ENCODE measurements around the gene E2F3. TPM values are rescaled to one million over a fixed set of nuclear protein-coding genes. Genes with fewer than 3 reads are reported as not detected.

Gene E2F3
- total and polyA plus RNA-seq, 2 donors (not counting 1 experiment from before 2014, with no cell fraction given), result 4.1 to 12.3 TPM

DNA sequence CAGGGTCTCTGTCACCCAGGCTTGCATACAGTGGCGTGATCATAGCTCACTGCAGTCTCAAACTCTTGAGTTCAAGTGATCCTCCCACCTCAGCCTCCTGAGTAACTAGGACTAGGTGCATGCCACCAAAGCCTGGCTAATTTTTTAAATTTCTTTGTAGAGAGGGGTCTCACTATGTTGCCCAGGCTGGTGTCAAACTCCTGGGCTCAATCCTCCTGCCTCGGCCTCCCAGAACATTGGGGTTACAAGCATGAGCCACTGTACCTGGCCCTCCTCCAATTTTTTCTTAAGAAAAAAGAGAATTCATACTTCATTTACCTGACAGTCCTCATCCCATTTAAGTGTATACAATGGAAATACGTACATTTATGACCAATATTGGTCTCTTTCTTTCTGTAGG is 37.9 kb downstream of the E2F3 start:
- H3K4me3 ChIP-seq (replicated peaks in 1 of 4; ENCODE audit: control extremely low read depth in 1 of 4, insufficient read depth in 1 of 4, low read depth in 3 of 4, low read length in 4 of 4), result no peak overlapping the region
- H3K4me2 ChIP-seq (ENCODE audit: extremely low read depth, insufficient read depth, low read length), result no peak overlapping the region
- H3K27ac ChIP-seq (ENCODE audit: insufficient read depth, low read length), result no peak overlapping the region
- peaks cover 39% of the 10 kb centered on the region for H3K79me2 ChIP-seq (ENCODE audit: control insufficient read depth, insufficient read depth, low read length)
- no peaks in the 10 kb centered on the region for H3K9me3 ChIP-seq (ENCODE audit: control insufficient read depth, insufficient read depth, low read depth, low read length)
- H4K20me1 ChIP-seq (ENCODE audit: control insufficient read depth, extremely low read depth, insufficient read depth, low read length), result no peaks in the 10 kb centered on the region
- no peaks in the 10 kb centered on the region for H3K36me3 ChIP-seq (ENCODE audit: control insufficient read depth, insufficient read depth, low read length)
- no peak for DNase-seq (ENCODE audit: low read depth in 2 of 2)
- no peaks in the 10 kb centered on the region for H3K27me3 ChIP-seq (ENCODE audit: control insufficient read depth, insufficient read depth, low read length)
- H2AFZ ChIP-seq (ENCODE audit: low read length), result no peak overlapping the region
- H3K9ac ChIP-seq (ENCODE audit: insufficient read depth, low read length), result no peak overlapping the region
- H3K4me1 ChIP-seq (ENCODE audit: control insufficient read depth, extremely low read depth, insufficient read depth, low read length), result no peaks in the 10 kb centered on the region
- no peak for TF ChIP-seq EZH2 (IDR thresholded peaks at IDR 0.05; ENCODE audit: low read length, missing control alignments)
- TF ChIP-seq, protein P1, sequence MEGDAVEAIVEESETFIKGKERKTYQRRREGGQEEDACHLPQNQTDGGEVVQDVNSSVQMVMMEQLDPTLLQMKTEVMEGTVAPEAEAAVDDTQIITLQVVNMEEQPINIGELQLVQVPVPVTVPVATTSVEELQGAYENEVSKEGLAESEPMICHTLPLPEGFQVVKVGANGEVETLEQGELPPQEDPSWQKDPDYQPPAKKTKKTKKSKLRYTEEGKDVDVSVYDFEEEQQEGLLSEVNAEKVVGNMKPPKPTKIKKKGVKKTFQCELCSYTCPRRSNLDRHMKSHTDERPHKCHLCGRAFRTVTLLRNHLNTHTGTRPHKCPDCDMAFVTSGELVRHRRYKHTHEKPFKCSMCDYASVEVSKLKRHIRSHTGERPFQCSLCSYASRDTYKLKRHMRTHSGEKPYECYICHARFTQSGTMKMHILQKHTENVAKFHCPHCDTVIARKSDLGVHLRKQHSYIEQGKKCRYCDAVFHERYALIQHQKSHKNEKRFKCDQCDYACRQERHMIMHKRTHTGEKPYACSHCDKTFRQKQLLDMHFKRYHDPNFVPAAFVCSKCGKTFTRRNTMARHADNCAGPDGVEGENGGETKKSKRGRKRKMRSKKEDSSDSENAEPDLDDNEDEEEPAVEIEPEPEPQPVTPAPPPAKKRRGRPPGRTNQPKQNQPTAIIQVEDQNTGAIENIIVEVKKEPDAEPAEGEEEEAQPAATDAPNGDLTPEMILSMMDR (conservative IDR thresholded peaks at IDR 0.05 in 1 of 2, IDR thresholded peaks at IDR 0.05 in 1 of 2; ENCODE audit: low read depth in 1 of 2, low read length in 2 of 2), result no peak

DNA sequence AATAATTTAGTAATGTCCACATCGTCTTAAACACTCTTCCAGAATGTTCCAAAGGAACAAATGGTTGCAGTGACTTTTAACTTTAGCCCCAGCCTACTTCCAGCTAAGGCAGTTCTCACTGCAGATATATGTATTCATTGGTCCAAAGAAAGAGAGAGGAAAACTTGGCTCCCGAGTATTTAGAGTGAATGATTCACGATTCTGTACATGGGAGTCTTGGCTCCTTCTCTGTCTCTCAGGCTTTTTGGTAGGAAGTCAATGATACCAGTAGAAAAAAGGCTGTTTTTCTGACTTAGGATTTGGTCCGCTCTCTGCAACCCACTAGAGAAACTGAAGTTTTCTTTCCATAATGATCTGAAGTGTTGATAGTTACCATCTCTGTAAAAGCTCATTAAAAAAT is 38.6 kb downstream of the E2F3 start:
- Histone ChIP-seq H3K36me3 (ENCODE audit: control insufficient read depth, insufficient read depth, low read length) (no peaks in the 10 kb centered on the region), H2AFZ (ENCODE audit: low read length) (no peak overlapping the region), H3K9ac (ENCODE audit: insufficient read depth, low read length) (no peak overlapping the region), H3K4me3 (replicated peaks in 1 of 4; ENCODE audit: control extremely low read depth in 1 of 4, insufficient read depth in 1 of 4, low read depth in 3 of 4, low read length in 4 of 4) (no peak overlapping the region), H3K27me3 (ENCODE audit: control insufficient read depth, insufficient read depth, low read length) (no peaks in the 10 kb centered on the region), H3K4me1 (ENCODE audit: control insufficient read depth, extremely low read depth, insufficient read depth, low read length) (no peaks in the 10 kb centered on the region), H4K20me1 (ENCODE audit: control insufficient read depth, extremely low read depth, insufficient read depth, low read length) (no peaks in the 10 kb centered on the region), H3K4me2 (ENCODE audit: extremely low read depth, insufficient read depth, low read length) (no peak overlapping the region), H3K9me3 (ENCODE audit: control insufficient read depth, insufficient read depth, low read depth, low read length) (no peaks in the 10 kb centered on the region), H3K27ac (ENCODE audit: insufficient read depth, low read length) (no peak overlapping the region), H3K79me2 (ENCODE audit: control insufficient read depth, insufficient read depth, low read length) (peaks cover 40% of the 10 kb centered on the region)
- TF ChIP-seq EZH2 (IDR thresholded peaks at IDR 0.05; ENCODE audit: low read length, missing control alignments), result no peak
- TF ChIP-seq, protein P1 (conservative IDR thresholded peaks at IDR 0.05 in 1 of 2, IDR thresholded peaks at IDR 0.05 in 1 of 2; ENCODE audit: low read depth in 1 of 2, low read length in 2 of 2), result no peak
- DNase-seq (ENCODE audit: low read depth in 2 of 2), result no peak

DNA sequence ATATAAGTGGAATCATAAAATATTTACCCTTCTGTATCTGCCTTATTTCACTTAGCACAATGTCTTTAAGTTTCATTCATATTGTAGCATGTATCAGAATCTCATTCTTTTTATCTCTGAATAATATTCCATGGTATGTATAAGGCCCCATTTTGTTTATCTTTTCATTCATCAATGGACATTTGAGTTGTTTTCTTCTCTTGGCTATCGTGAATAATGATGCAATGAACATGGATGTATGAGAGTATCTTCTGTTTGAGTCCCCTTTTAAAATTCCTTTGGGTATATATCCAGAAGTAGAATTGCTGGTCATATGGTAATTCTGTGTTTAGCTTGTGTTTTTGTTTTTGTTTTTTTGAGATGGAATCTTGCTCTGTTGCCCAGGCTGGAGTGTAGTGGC is 39.6 kb downstream of the E2F3 start:
- Histone ChIP-seq H3K36me3 (ENCODE audit: control insufficient read depth, insufficient read depth, low read length) (no peaks in the 10 kb centered on the region), H3K4me2 (ENCODE audit: extremely low read depth, insufficient read depth, low read length) (no peak overlapping the region), H3K4me1 (ENCODE audit: control insufficient read depth, extremely low read depth, insufficient read depth, low read length) (no peaks in the 10 kb centered on the region), H2AFZ (ENCODE audit: low read length) (no peak overlapping the region), H3K4me3 (replicated peaks in 1 of 4; ENCODE audit: control extremely low read depth in 1 of 4, insufficient read depth in 1 of 4, low read depth in 3 of 4, low read length in 4 of 4) (no peak overlapping the region), H3K27me3 (ENCODE audit: control insufficient read depth, insufficient read depth, low read length) (no peaks in the 10 kb centered on the region), H3K27ac (ENCODE audit: insufficient read depth, low read length) (no peak overlapping the region), H3K9ac (ENCODE audit: insufficient read depth, low read length) (no peak overlapping the region), H3K9me3 (ENCODE audit: control insufficient read depth, insufficient read depth, low read depth, low read length) (no peaks in the 10 kb centered on the region), H4K20me1 (ENCODE audit: control insufficient read depth, extremely low read depth, insufficient read depth, low read length) (no peaks in the 10 kb centered on the region), H3K79me2 (ENCODE audit: control insufficient read depth, insufficient read depth, low read length) (peaks cover 47% of the 10 kb centered on the region)
- TF ChIP-seq EZH2 (IDR thresholded peaks at IDR 0.05; ENCODE audit: low read length, missing control alignments), result no peak
- TF ChIP-seq, protein P1 (conservative IDR thresholded peaks at IDR 0.05 in 1 of 2, IDR thresholded peaks at IDR 0.05 in 1 of 2; ENCODE audit: low read depth in 1 of 2, low read length in 2 of 2), result no peak
- DNase-seq (ENCODE audit: low read depth in 2 of 2), result no peak
